Stomach smooth muscle (tissue), 2 donors: ENCODE results near the gene PPP2R2D.
A peak's percentile ranks its signal among the peaks of the same experiment; 100 is the strongest.

Experiments used
- H3K27ac ChIP-seq: one replicate; pipeline ENCODE4 v1.7.0; 2013; ENCODE audit warnings: mild to moderate bottlenecking, low read length, inconsistent platforms
- H3K27me3 ChIP-seq, 2 donors: one replicate each; pipeline ENCODE4 v1.7.0; 2013; ENCODE audit warnings: low read length in 2 of 2; ENCODE audit not compliant: insufficient read depth in 2 of 2, control insufficient read depth in 1 of 2
- H3K36me3 ChIP-seq, 2 donors: one replicate each; pipeline ENCODE4 v1.7.0; 2013; ENCODE audit warnings: low read length in 2 of 2; ENCODE audit not compliant: control insufficient read depth in 2 of 2, insufficient read depth in 2 of 2
- H3K4me1 ChIP-seq: one replicate; pipeline ENCODE4 v1.7.0; 2013; ENCODE audit warnings: low read length; ENCODE audit not compliant: control insufficient read depth, insufficient read depth
- H3K4me3 ChIP-seq, 2 donors: one replicate each; pipeline ENCODE4 v1.7.0; 2013; ENCODE audit warnings: low read length in 2 of 2
- H3K9ac ChIP-seq, 2 donors: one replicate each; pipeline ENCODE4 v1.7.0; 2013; ENCODE audit warnings: low read length in 2 of 2, mild to moderate bottlenecking in 1 of 2
- H3K9me3 ChIP-seq, 2 donors: one replicate each; pipeline ENCODE4 v1.7.0; 2013; ENCODE audit warnings: low read length in 2 of 2; ENCODE audit not compliant: control insufficient read depth in 2 of 2
- donor health status: healthy.
- donor health status: Pancreatic carcinoma.

The PPP2R2D gene

GRCh38 chr10:131970946-131971345 lies 70.1 kb downstream of the PPP2R2D start:
- no peaks in the 10 kb centered on the region for H3K9me3 ChIP-seq
- H3K9ac ChIP-seq = no peak overlapping the region
- H3K36me3 ChIP-seq = peaks cover 16 to 28% of the 10 kb centered on the region in 2 donors

DNA sequence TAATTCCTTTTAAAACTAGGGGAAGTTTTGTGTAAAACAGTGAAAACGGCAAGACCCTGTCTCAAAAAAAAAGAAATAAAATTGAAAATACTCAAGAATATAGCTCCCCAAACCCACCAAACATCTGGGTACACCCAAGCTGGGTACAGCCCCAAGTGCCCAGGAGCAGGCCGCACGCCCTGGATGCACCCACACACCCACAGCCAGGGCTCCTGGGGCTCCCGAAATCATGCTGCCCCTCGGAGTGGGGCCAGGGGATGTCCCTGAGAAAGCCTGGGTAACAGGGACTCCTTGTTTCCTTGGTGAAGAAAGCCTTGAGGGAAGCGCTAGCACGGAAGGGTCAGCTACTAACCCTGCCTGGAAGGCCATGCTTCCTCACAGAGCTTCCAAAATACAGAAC lies 70.8 kb downstream of the PPP2R2D start:
- Histone ChIP-seq H3K36me3 (peaks cover 16 to 25% of the 10 kb centered on the region in 2 donors), H3K4me1 (peaks cover 6% of the 10 kb centered on the region), H3K4me3 (no peak overlapping the region), H3K27me3 (no peaks in the 10 kb centered on the region), H3K27ac (no peak overlapping the region), H3K9ac (no peak overlapping the region), H3K9me3 (no peaks in the 10 kb centered on the region)

More at GRCh38 chr10:131970946-131971345, 70.1 kb downstream of the PPP2R2D start:
- Histone ChIP-seq H3K4me3 (no peak overlapping the region), H3K4me1 (peaks cover 6% of the 10 kb centered on the region), H3K27ac (no peak overlapping the region), H3K27me3 (no peaks in the 10 kb centered on the region)

DNA sequence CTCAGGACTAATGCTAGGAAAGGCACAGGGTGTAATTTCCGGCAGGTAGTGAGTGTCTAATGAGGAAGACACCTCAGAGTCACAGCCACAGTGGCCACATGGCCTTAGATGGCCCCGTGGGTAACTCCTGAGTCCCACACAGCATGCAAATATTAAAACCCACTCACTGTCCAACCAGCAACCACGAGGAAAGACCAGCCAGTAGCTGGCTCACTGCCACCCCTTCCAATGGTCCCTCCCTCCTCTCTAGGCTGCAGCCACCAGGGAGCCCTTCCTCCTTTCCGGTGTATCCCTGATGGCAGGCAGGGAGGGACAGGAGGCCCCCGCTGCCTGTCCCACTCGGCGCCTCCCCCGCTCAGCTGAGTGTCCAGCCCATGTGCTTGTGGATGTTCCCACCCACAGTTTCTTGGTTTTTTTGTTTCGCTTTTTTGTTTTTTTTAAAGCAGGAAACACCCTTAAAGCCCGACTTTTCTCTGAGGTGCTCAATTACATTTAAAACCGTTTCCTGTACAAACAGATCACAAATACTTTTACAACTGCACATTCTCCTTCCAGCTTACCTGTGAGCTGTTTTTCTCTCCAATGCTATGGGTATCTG lies 71.8 kb downstream of the PPP2R2D start:
- Histone ChIP-seq H3K4me3 (no peak overlapping the region), H3K27me3 (no peaks in the 10 kb centered on the region), H3K36me3 (peaks cover 16 to 24% of the 10 kb centered on the region in 2 donors), H3K27ac (no peak overlapping the region), H3K9ac (no peak overlapping the region), H3K9me3 (no peaks in the 10 kb centered on the region), H3K4me1 (peaks cover 6% of the 10 kb centered on the region)

DNA sequence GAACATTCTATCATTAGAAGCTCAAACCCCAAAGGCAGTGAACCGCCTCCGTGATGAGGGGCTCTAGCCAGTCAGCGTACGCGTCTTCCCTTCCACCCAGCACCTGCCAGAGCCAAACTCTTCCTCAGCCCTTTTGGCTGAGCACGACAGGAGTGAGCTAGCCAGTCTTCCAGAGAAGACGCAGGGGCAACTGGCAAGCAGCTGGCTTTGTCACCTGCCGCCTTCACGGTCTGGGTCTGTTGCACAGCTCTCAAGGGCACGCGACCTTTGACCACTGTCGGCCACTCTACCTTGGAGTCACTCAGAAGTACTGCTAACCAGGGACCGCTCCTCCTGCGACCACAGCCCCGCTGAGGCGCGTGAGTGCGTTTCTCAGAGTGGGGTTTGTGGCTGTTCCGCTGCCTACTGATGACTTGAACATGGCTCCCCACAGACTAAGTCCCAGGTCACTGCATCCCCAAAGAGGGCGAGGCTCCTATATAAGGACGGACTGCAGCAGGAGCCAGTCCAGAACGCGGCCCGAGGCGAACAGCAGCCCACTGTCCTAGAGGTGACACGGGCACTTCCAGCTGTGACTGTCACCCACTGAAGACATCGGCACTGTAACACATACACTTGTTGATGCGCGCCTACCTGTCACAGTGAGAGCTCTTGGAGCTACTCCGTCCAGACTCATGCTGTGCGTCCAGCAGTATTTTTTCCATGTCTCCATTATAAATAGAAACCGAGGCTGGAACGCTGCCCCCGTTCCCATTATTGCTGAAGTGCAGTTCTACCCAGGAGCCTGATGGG lies 72.5 kb downstream of the PPP2R2D start:
- no peak overlapping the region for H3K9ac ChIP-seq
- no peaks in the 10 kb centered on the region for H3K27me3 ChIP-seq
- H3K4me3 ChIP-seq = no peak overlapping the region
- no peak overlapping the region for H3K27ac ChIP-seq
- peaks cover 16 to 24% of the 10 kb centered on the region in 2 donors for H3K36me3 ChIP-seq
- peaks cover 6% of the 10 kb centered on the region for H3K4me1 ChIP-seq
- H3K9me3 ChIP-seq = no peaks in the 10 kb centered on the region

DNA sequence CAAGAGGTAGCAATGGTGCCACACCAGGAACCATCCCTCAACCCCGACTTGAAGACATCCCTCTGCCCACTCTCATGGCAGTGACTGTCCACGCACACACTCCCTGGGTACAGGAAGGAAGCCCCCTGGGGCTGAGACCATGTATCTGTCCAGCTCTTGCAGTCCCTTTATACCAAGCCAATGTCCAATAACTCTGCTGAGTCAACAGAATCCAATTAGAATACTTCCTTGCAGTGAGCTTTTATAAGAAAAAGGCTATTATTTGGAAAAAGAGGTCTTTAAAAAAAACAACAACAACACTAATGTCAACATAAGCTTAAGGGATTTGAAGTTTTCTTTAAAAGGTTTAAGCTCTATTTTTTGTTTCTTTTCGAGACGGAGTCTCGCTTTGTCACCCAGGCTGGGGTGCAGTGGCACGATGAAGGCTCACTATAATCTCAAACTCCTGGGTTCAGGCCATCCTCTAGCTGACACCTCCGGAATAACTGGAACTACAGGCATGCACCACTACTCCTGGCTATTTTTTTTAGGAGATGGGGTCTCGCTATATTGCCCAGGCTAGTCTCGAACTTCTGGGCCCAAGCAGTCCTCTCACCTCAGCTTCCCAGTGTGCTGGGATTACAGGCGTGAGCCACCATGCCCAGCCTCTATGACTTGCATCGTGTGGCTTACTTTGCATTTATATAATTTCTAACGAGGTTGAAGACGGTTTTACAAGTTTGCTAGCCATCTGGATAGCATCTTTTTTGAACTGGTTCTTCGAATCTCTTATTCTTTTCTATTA lies 73.4 kb downstream of the PPP2R2D start:
- no peaks in the 10 kb centered on the region for H3K9me3 ChIP-seq
- no peak overlapping the region for H3K27ac ChIP-seq
- H3K4me3 ChIP-seq = no peak overlapping the region
- peaks cover 15% of the 10 kb centered on the region for H3K4me1 ChIP-seq
- no peak overlapping the region for H3K9ac ChIP-seq
- no peaks in the 10 kb centered on the region for H3K27me3 ChIP-seq
- H3K36me3 ChIP-seq = peaks cover 11 to 18% of the 10 kb centered on the region in 2 donors

DNA sequence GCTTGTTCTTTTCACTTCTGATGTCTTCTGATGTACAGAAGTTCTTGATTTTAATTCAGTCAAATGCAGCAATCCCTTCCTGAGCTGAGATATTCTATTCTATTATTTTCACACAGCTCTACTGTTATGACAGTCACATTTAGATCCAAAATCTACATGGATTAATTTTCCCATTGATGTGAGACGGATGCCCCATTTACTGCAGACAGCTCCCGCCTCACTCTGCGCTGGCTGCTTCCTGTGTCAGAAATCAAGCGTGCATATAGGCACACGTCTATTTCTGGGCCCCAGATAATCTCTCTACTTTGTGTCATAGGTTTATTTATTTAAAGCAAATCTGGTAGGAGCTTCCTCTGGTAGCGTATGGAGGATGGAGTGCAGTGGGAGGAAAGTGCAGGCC lies 74.2 kb downstream of the PPP2R2D start:
- no peaks in the 10 kb centered on the region for H3K27me3 ChIP-seq
- no peak overlapping the region for H3K9ac ChIP-seq
- H3K4me3 ChIP-seq = no peak overlapping the region
- no peak overlapping the region for H3K27ac ChIP-seq
- H3K4me1 ChIP-seq = peaks cover 23% of the 10 kb centered on the region
- no peaks in the 10 kb centered on the region for H3K9me3 ChIP-seq
- peaks cover 11 to 14% of the 10 kb centered on the region in 2 donors for H3K36me3 ChIP-seq

DNA sequence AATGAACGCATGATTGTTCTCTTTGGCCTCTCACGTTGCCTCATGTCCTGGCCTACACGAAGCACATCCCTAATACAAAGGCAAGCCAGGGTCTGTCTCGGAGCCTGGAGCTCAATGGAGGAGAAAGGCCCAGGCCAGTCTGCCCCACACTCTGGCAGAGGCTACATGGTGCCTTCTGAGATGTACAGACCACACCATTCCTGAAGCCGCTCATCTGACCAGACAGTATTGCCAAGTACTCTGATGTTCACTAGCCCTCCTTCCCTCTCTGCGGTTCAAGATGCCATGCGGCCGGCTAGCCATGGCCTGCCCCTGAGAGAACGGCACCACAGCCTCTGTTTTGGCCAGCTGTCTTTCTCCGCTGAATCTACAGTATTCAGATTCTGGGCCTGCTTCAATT lies 75.0 kb downstream of the PPP2R2D start:
- Histone ChIP-seq H3K27ac (no peak overlapping the region), H3K9me3 (no peaks in the 10 kb centered on the region), H3K36me3 (peaks cover 5 to 9% of the 10 kb centered on the region in 2 donors), H3K9ac (no peak overlapping the region), H3K4me1 (peaks cover 26% of the 10 kb centered on the region), H3K27me3 (no peaks in the 10 kb centered on the region), H3K4me3 (no peak overlapping the region)

GRCh38 chr10:131977323-131978096 lies 76.7 kb downstream of the PPP2R2D start:
- Histone ChIP-seq H3K4me1 (peaks cover 33% of the 10 kb centered on the region), H3K36me3 (no peaks in the 10 kb centered on the region), H3K27ac (no peak overlapping the region), H3K9ac (no peak overlapping the region), H3K9me3 (no peaks in the 10 kb centered on the region), H3K4me3 (no peak overlapping the region), H3K27me3 (no peaks in the 10 kb centered on the region)

GRCh38 chr10:131978366-131978765 lies 77.6 kb downstream of the PPP2R2D start:
- Histone ChIP-seq H3K4me1 (peaks cover 30% of the 10 kb centered on the region), H3K27me3 (no peaks in the 10 kb centered on the region), H3K4me3 (no peak overlapping the region), H3K36me3 (no peaks in the 10 kb centered on the region), H3K9me3 (no peaks in the 10 kb centered on the region), H3K9ac (no peak overlapping the region), H3K27ac (no peak overlapping the region)

DNA sequence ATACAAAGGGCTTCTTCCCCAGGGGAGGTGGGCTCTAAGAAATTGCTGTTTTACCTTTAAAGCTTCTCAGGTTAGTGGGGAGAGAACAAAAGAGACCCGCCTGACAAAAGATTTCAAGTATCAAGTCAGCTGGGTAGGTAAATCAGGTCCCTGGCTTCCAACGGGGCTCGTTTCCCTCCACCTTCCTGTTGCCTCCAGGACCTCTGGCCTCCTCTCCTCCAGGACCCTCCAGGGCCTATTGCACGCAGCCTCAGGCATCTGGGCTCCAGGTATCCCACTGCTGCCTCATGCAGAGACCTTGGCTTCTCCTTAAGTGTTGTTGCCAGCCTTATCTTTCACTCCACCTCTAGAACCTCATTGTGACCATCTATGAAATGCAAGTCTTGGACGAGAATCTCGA lies 78.0 kb downstream of the PPP2R2D start:
- Histone ChIP-seq H3K4me1 (peaks cover 29% of the 10 kb centered on the region), H3K9ac (no peak overlapping the region), H3K27me3 (no peaks in the 10 kb centered on the region), H3K4me3 (peak overlapping the region in 1 of 2 donors; percentile 68), H3K9me3 (no peaks in the 10 kb centered on the region), H3K36me3 (no peaks in the 10 kb centered on the region), H3K27ac (no peak overlapping the region)
